Testis (tissue), 2 donors: ENCODE results near the gene DENND11.

Experiments used
- POLR2A ChIP-seq: fragments of 450-650 bp; IDR thresholded peaks from one replicate; pipeline ENCODE4 v1.6.1; 2017; ENCODE audit warnings: antibody characterized with exemption, mild to moderate bottlenecking, moderate library complexity
- TF ChIP-seq, protein P1 (sequence below), 3 experiments: fragments of 450-650 bp in 2 of 3; fragments of 200-600 bp in 1 of 3; sonication (generic) in 1 of 3; IDR thresholded peaks; one replicate each; pipeline ENCODE4 v1.5.1; 2016 to 2019; ENCODE audit warnings: antibody characterized with exemption in 3 of 3, mild to moderate bottlenecking in 2 of 3, moderate library complexity in 1 of 3

DNA sequence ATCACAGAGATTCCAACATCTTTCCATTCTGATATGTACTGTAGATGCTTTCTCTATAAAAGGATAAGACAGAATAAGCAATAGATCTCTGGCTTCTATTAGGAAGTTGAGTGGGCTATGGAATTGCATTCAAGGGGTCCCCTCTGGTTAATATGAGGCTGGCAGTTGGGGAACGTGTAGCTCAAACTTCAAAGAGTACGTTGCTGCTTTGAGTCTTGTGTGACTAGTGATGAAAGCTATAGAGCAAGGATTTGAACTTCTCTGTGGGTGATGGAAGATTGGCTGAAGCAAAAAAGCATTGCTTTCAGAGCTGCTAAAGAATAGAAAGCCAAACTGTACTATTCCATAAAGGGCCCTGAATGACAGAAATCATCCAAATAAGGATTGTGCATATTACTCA is 12.6 kb upstream of the DENND11 start:
- TF ChIP-seq, protein P1, sequence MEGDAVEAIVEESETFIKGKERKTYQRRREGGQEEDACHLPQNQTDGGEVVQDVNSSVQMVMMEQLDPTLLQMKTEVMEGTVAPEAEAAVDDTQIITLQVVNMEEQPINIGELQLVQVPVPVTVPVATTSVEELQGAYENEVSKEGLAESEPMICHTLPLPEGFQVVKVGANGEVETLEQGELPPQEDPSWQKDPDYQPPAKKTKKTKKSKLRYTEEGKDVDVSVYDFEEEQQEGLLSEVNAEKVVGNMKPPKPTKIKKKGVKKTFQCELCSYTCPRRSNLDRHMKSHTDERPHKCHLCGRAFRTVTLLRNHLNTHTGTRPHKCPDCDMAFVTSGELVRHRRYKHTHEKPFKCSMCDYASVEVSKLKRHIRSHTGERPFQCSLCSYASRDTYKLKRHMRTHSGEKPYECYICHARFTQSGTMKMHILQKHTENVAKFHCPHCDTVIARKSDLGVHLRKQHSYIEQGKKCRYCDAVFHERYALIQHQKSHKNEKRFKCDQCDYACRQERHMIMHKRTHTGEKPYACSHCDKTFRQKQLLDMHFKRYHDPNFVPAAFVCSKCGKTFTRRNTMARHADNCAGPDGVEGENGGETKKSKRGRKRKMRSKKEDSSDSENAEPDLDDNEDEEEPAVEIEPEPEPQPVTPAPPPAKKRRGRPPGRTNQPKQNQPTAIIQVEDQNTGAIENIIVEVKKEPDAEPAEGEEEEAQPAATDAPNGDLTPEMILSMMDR (IDR thresholded peaks at IDR 0.05) = no peak
- TF ChIP-seq POLR2A = no peak
